Activated T-cell treated with anti-CD3 and anti-CD28 coated beads, Interleukin-2, amount 50 U/mL, for 24 hours (primary cell): Measurements from ENCODE around the gene MEGF10.
"Not testable (repeated sequence)": the region's sequence is repeated elsewhere in the genome, so short reads cannot be mapped to it uniquely, and the experiment has no call there.

Experiments
- DNase-seq: peaks from one replicate; pipeline ENCODE4 v3.0.0-alpha.2; 2020
- H3K27ac Mint-ChIP-seq: 2 replicates; pipeline ENCODE4 v1.8.0; 2020; ENCODE audit warnings: mild to moderate bottlenecking, mixed read lengths
- H3K27me3 Mint-ChIP-seq: 2 replicates; pipeline ENCODE4 v1.8.0; 2020; ENCODE audit warnings: mixed read lengths
- H3K36me3 Mint-ChIP-seq: 2 replicates; pipeline ENCODE4 v1.8.0; 2020; ENCODE audit warnings: low read depth, mixed read lengths
- H3K4me1 Mint-ChIP-seq: 2 replicates; pipeline ENCODE4 v1.8.0; 2020; ENCODE audit warnings: low read depth, mixed read lengths
- H3K4me3 Mint-ChIP-seq: 2 replicates; pipeline ENCODE4 v1.8.0; 2020; ENCODE audit warnings: mild to moderate bottlenecking, moderate library complexity, mixed read lengths
- H3K9me3 Mint-ChIP-seq: 2 replicates; pipeline ENCODE4 v1.8.0; 2020; ENCODE audit warnings: mixed read lengths

The MEGF10 gene

GRCh38 chr5:127292030-127292735, 1.6 kb downstream of the MEGF10 start:
- H3K4me3 Mint-ChIP-seq: no peak overlapping the region
- H3K27ac Mint-ChIP-seq: no peak overlapping the region
- H3K27me3 Mint-ChIP-seq: peaks cover 75% of the 10 kb centered on the region
- no peak for DNase-seq
- no peaks in the 10 kb centered on the region for H3K36me3 Mint-ChIP-seq
- peaks cover 3% of the 10 kb centered on the region for H3K9me3 Mint-ChIP-seq
- H3K4me1 Mint-ChIP-seq: peaks cover 16% of the 10 kb centered on the region

- no peak overlapping the region for H3K27ac Mint-ChIP-seq
- no peak overlapping the region for H3K4me3 Mint-ChIP-seq
- peaks cover 76% of the 10 kb centered on the region for H3K27me3 Mint-ChIP-seq
- peaks cover 16% of the 10 kb centered on the region for H3K4me1 Mint-ChIP-seq
- no peak for DNase-seq
- no peaks in the 10 kb centered on the region for H3K36me3 Mint-ChIP-seq
- H3K9me3 Mint-ChIP-seq: peaks cover 3% of the 10 kb centered on the region
These were observed 2.8 kb downstream of the MEGF10 start for GRCh38 chr5:127293373-127293772.

- Mint-ChIP-seq H3K27ac (no peak overlapping the region), H3K9me3 (no peaks in the 10 kb centered on the region), H3K4me3 (no peak overlapping the region), H3K4me1 (peaks cover 16% of the 10 kb centered on the region), H3K27me3 (peaks cover 72% of the 10 kb centered on the region), H3K36me3 (no peaks in the 10 kb centered on the region)
- no peak for DNase-seq
These were observed 4.2 kb downstream of the MEGF10 start for GRCh38 chr5:127294829-127295228.

- Mint-ChIP-seq H3K36me3 (no peaks in the 10 kb centered on the region), H3K27me3 (peaks cover 66% of the 10 kb centered on the region), H3K4me1 (peaks cover 11% of the 10 kb centered on the region), H3K4me3 (no peak overlapping the region), H3K27ac (no peak overlapping the region), H3K9me3 (no peaks in the 10 kb centered on the region)
- DNase-seq: no peak
These were observed 4.9 kb downstream of the MEGF10 start for GRCh38 chr5:127295454-127295853.

- no peak overlapping the region for H3K4me3 Mint-ChIP-seq
- H3K36me3 Mint-ChIP-seq: no peaks in the 10 kb centered on the region
- peaks cover 3% of the 10 kb centered on the region for H3K4me1 Mint-ChIP-seq
- peaks cover 62% of the 10 kb centered on the region for H3K27me3 Mint-ChIP-seq
- H3K9me3 Mint-ChIP-seq: no peaks in the 10 kb centered on the region
- H3K27ac Mint-ChIP-seq: no peak overlapping the region
- no peak for DNase-seq
These were observed 5.7 kb downstream of the MEGF10 start for GRCh38 chr5:127296321-127296720.

GRCh38 chr5:127296894-127297293, 6.3 kb downstream of the MEGF10 start:
- H3K9me3 Mint-ChIP-seq, H3K4me1 Mint-ChIP-seq: not testable (repeated sequence)

GRCh38 chr5:127297348-127298035, 6.9 kb downstream of the MEGF10 start:
- Mint-ChIP-seq H3K27ac (no peak overlapping the region), H3K4me3 (no peak overlapping the region), H3K4me1 (peaks cover 2% of the 10 kb centered on the region), H3K36me3 (no peaks in the 10 kb centered on the region), H3K27me3 (peaks cover 52% of the 10 kb centered on the region), H3K9me3 (no peaks in the 10 kb centered on the region)
- DNase-seq: no peak

More at GRCh38 chr5:127296894-127297293, 6.3 kb downstream of the MEGF10 start:
- DNase-seq, H3K27ac Mint-ChIP-seq, H3K4me3 Mint-ChIP-seq, H3K36me3 Mint-ChIP-seq: not testable (repeated sequence)
- peaks cover 57% of the 10 kb centered on the region for H3K27me3 Mint-ChIP-seq

- Mint-ChIP-seq H3K4me1 (peaks cover 2% of the 10 kb centered on the region), H3K9me3 (no peaks in the 10 kb centered on the region), H3K27me3 (peaks cover 51% of the 10 kb centered on the region), H3K36me3 (no peaks in the 10 kb centered on the region), H3K27ac (no peak overlapping the region), H3K4me3 (no peak overlapping the region)
- DNase-seq: no peak
These were observed 7.4 kb downstream of the MEGF10 start for GRCh38 chr5:127298036-127298429.

GRCh38 chr5:127298656-127299055, 8.1 kb downstream of the MEGF10 start:
- DNase-seq: no peak
- H3K27me3 Mint-ChIP-seq: peaks cover 45% of the 10 kb centered on the region
- peaks cover 2% of the 10 kb centered on the region for H3K4me1 Mint-ChIP-seq
- no peaks in the 10 kb centered on the region for H3K36me3 Mint-ChIP-seq
- H3K27ac Mint-ChIP-seq: no peak overlapping the region
- no peaks in the 10 kb centered on the region for H3K9me3 Mint-ChIP-seq
- no peak overlapping the region for H3K4me3 Mint-ChIP-seq

- H3K4me3 Mint-ChIP-seq: no peak overlapping the region
These were observed 9.1 kb downstream of the MEGF10 start for GRCh38 chr5:127299678-127300077.

GRCh38 chr5:127302509-127302908, 11.9 kb downstream of the MEGF10 start:
- H3K27ac Mint-ChIP-seq: no peak overlapping the region
- H3K9me3 Mint-ChIP-seq: no peaks in the 10 kb centered on the region
- no peaks in the 10 kb centered on the region for H3K36me3 Mint-ChIP-seq
- H3K27me3 Mint-ChIP-seq: peaks cover 28% of the 10 kb centered on the region
- H3K4me3 Mint-ChIP-seq: no peak overlapping the region
- H3K4me1 Mint-ChIP-seq: no peaks in the 10 kb centered on the region
- no peak for DNase-seq

More at GRCh38 chr5:127299678-127300077, 9.1 kb downstream of the MEGF10 start:
- Mint-ChIP-seq H3K9me3 (no peaks in the 10 kb centered on the region), H3K27ac (no peak overlapping the region), H3K27me3 (peaks cover 37% of the 10 kb centered on the region), H3K36me3 (no peaks in the 10 kb centered on the region), H3K4me1 (peaks cover 2% of the 10 kb centered on the region)
- DNase-seq: no peak

- no peaks in the 10 kb centered on the region for H3K4me1 Mint-ChIP-seq
- peaks cover 25% of the 10 kb centered on the region for H3K27me3 Mint-ChIP-seq
- H3K27ac Mint-ChIP-seq: no peak overlapping the region
- no peaks in the 10 kb centered on the region for H3K36me3 Mint-ChIP-seq
- no peak overlapping the region for H3K4me3 Mint-ChIP-seq
- H3K9me3 Mint-ChIP-seq: no peaks in the 10 kb centered on the region
- DNase-seq: no peak
These were observed 12.8 kb downstream of the MEGF10 start for GRCh38 chr5:127303404-127303803.

- Mint-ChIP-seq H3K9me3 (no peaks in the 10 kb centered on the region), H3K4me1 (no peaks in the 10 kb centered on the region), H3K36me3 (no peaks in the 10 kb centered on the region), H3K27ac (no peak overlapping the region), H3K27me3 (peaks cover 14% of the 10 kb centered on the region), H3K4me3 (no peak overlapping the region)
- DNase-seq: no peak
These were observed 14.9 kb downstream of the MEGF10 start for GRCh38 chr5:127305493-127305892.

- DNase-seq: no peak
- no peaks in the 10 kb centered on the region for H3K9me3 Mint-ChIP-seq
- H3K27me3 Mint-ChIP-seq: peaks cover 10% of the 10 kb centered on the region
- no peaks in the 10 kb centered on the region for H3K36me3 Mint-ChIP-seq
- H3K4me1 Mint-ChIP-seq: no peaks in the 10 kb centered on the region
- H3K27ac Mint-ChIP-seq: no peak overlapping the region
- no peak overlapping the region for H3K4me3 Mint-ChIP-seq
These were observed 15.4 kb downstream of the MEGF10 start for GRCh38 chr5:127306036-127306435.

- Mint-ChIP-seq H3K9me3 (no peaks in the 10 kb centered on the region), H3K27me3 (peaks cover 9% of the 10 kb centered on the region), H3K4me1 (no peaks in the 10 kb centered on the region), H3K27ac (no peak overlapping the region), H3K4me3 (no peak overlapping the region), H3K36me3 (no peaks in the 10 kb centered on the region)
- DNase-seq: no peak
These were observed 16.1 kb downstream of the MEGF10 start for GRCh38 chr5:127306647-127307046.
